ENCODE data around the gene POLD3.

Gene POLD3, protein sequence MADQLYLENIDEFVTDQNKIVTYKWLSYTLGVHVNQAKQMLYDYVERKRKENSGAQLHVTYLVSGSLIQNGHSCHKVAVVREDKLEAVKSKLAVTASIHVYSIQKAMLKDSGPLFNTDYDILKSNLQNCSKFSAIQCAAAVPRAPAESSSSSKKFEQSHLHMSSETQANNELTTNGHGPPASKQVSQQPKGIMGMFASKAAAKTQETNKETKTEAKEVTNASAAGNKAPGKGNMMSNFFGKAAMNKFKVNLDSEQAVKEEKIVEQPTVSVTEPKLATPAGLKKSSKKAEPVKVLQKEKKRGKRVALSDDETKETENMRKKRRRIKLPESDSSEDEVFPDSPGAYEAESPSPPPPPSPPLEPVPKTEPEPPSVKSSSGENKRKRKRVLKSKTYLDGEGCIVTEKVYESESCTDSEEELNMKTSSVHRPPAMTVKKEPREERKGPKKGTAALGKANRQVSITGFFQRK

DNA sequence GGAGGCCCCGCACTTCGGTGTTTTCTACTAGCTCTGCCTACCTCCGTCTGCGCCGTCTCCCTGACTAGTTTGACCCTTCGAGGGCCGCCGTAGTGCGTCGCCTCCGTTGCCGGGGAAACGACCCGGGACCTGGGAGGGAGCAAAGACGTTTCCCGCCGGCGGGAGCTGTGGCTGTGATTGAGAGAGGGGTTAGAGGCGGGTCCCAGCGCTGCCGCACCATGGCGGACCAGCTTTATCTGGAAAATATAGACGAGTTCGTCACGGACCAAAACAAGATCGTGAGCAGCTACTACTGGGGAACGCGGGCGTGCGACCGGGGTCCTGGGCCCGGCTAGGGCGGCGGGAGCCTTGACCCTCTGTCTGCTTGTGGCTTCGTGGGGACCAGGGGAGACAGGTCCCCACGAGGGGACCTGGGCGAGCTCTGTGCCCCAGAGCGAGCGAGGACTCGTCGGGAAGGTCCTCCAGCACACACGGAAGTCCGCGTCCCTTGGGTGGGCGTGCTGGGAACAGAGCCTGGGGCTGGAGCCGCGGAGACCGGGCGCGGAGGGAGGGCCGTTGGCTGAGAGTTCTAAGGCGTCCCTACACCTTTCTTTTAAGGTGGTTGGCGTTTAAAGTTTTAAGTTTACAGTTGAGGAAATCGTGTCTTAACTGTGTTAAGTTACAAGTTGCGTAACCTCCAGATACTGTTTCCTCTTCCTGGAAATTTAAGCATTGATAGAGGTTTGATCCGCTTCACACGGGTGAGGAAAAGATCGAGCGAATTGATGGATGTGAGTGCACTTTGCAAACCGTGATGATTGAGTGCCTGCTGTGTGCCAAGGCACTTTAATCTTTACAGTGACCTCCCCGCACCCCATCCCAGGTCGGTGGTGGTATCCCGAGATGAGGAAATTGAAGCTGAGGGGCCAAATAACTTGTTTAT is at the start of gene POLD3:
POLD3 (plus strand) TSS at position 142 of the 922 bp plus-strand sequence; CDS start at position 219, 77 bp downstream.
- DNase-seq (ENCODE audit: low read depth in 1 of 2, low spot score in 1 of 2): peak; percentile 69 to 94
- in situ Hi-C loops (cut with HindIII; ENCODE audit: low pct_unique_long_range_greater_than_20kb, low sequenced_read_pairs): no loop called here
- TF ChIP-seq JUND (IDR thresholded peaks at IDR 0.05; ENCODE audit: low read depth): no peak

DNA sequence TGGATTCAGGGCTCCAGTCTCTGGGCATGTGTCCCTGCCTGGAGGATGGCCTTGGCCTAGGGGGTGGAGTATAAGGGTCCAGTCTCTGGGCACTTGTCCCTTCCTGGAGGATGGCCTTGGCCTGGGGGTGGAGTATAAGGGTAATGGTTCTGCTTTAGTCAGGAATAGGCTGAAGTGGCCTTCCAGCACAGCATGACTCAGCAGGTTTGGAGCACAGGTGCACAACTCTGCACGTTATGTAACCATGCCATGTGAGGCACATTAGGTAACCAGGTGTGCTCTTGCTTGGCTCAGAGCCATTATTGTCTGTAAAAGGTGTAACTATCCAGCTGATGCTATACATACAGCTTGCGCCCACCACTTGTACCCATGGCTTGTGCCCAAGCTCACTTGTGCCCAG is 48.4 kb upstream of the POLD3 start:
- no peak for TF ChIP-seq JUND (IDR thresholded peaks at IDR 0.05; ENCODE audit: low read depth)
- in situ Hi-C loops (cut with HindIII; ENCODE audit: low pct_unique_long_range_greater_than_20kb, low sequenced_read_pairs): no loop called here
- DNase-seq (ENCODE audit: low read depth in 1 of 2, low spot score in 1 of 2): peak in 1 of 2 experiments; percentile 65

DNA sequence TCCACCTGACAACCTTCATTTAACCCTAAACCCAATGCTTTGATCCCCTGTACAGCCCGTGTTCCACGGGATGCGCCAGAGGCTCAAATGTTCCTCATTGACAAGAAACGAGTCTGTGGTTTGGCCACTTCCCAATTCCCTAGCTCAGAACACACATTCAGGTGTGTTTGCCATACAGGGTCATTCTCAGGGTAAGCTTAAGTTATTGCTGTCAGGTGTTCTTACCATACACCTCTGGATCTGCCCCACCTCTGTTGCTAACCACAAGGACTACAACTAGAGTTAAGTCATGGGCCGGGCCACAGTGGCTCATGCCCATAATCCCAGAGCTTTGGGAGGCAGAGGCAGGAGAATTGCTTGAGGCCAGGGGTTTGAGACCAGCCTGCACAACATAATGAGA is 45.6 kb upstream of the POLD3 start:
- DNase-seq (ENCODE audit: low read depth in 1 of 2, low spot score in 1 of 2): peak; percentile 11 to 98
- no peak for TF ChIP-seq JUND (IDR thresholded peaks at IDR 0.05; ENCODE audit: low read depth)
- in situ Hi-C loops (cut with HindIII; ENCODE audit: low pct_unique_long_range_greater_than_20kb, low sequenced_read_pairs): no loop called here

DNA sequence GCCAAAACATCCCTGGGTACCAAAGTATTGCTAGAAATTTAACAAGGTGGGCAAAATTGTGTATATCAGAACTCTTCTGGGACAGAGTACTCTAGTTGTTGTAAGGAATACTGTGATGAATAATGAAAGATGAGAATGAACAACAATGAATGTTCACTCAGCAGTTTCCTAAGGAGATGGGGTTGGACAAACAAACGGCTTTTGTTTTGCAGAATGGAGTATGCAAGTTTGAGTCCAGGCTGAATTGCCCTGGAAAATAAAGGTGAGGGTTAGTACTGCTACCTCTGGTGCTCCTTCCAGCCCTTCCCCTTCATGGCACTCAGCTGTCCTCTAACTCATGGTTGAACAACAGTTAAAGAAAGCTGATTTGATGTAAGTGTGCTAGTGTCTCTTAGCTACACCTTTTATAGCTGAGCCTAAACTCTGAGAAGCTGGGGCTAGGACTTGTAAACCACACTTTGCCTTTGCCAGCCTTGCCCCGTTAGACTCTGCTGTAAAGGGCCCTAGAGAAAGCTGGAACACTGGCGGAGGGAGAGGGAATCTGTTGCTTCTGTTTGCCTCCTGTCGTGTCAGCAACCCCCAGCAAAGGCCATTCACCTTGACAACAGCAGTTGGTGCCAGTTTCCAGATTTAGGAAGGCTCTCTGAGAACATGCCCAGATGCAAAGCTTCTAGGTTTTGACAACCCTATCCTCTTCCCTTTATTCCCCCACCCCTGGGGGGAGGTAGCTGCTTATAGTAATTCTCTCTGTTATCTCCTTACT is 41.2 kb upstream of the POLD3 start:
- DNase-seq (ENCODE audit: low read depth in 1 of 2, low spot score in 1 of 2): no peak
- TF ChIP-seq JUND (IDR thresholded peaks at IDR 0.05; ENCODE audit: low read depth): no peak
- in situ Hi-C loops (cut with HindIII; ENCODE audit: low pct_unique_long_range_greater_than_20kb, low sequenced_read_pairs): no loop called here

DNA sequence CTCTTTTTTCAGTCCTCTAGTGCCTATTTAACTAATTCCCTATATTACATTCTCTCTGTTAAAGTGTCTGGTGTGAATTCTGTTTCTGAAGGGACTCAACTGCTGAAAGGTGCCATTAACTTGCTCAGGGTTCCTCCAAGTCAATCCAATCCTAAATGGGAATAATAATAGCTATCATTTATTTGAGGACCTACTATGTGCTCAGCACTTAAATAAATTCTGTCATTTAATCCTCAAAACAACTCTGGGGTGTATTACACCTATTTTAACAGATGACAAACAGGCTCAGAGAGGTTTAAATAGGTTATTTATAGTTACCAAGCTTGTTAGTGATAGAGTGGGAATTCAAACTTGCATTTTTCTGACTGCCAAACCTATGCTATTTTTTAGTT is 40.6 kb upstream of the POLD3 start:
- TF ChIP-seq JUND (IDR thresholded peaks at IDR 0.05; ENCODE audit: low read depth): no peak
- no peak for DNase-seq (ENCODE audit: low read depth in 1 of 2, low spot score in 1 of 2)
- in situ Hi-C loops (cut with HindIII; ENCODE audit: low pct_unique_long_range_greater_than_20kb, low sequenced_read_pairs): no loop called here

DNA sequence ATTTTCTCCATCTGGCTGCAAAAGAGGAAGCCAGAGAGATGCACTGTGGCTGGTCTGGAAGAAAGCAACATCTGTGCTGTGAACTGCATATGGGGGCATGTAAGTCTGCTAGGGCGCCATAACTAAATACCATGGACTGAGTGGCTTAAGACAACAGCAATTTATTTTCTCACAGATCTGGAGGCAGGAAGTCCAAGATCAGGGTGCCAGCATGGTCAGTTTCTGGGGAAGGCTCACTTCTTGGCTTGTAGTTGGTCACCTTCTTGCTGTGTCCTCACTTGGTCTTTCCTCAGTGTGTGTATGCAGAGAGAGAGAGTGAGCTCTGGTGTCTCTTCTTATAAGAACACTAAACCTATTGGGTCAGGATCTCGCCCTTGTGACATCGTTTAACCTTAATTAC is 34.9 kb upstream of the POLD3 start:
- in situ Hi-C loops (cut with HindIII; ENCODE audit: low pct_unique_long_range_greater_than_20kb, low sequenced_read_pairs): no loop called here
- TF ChIP-seq JUND (IDR thresholded peaks at IDR 0.05; ENCODE audit: low read depth): no peak
- no peak for DNase-seq (ENCODE audit: low read depth in 1 of 2, low spot score in 1 of 2)

DNA sequence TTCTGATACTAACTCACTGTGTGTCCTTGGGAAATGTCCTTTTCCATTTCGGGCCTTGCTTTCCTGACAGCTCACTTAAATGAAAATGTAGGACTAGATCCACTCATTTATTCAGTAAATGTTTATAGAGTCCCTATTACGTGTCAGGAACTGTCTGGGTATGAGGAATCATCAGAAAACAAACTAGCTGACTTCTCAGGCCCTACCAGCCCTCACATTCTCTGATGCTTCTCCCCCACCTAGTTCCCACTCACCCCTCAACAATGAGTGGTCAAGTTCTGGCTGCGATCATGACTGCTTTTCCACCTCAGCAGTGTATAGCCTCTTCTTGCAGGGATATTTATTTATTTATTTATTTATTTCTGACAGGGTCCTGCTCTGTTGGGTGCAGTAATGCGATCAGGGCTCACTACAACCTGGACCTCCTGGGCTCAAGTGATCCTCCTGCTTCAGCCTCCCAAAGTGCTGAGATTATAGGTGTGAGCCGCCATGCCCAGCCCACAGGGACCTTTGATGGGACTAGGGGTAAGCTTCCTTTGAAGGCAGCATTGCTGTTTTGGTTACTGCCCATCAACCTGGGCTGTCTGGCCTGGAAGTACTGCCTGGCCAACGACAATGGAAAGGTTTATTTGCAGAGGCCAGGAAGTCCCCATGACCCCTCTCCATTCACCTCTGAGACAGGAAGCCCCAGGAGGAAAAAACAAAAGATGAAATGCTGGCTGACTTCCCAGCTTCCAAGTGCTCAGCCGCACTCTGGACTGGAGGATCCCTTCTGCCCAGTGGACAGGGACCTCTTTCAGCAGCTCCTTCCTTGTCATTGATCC is 33.1 kb upstream of the POLD3 start:
- in situ Hi-C loops (cut with HindIII; ENCODE audit: low pct_unique_long_range_greater_than_20kb, low sequenced_read_pairs): no loop called here
- no peak for DNase-seq (ENCODE audit: low read depth in 1 of 2, low spot score in 1 of 2)
- TF ChIP-seq JUND (IDR thresholded peaks at IDR 0.05; ENCODE audit: low read depth): no peak

DNA sequence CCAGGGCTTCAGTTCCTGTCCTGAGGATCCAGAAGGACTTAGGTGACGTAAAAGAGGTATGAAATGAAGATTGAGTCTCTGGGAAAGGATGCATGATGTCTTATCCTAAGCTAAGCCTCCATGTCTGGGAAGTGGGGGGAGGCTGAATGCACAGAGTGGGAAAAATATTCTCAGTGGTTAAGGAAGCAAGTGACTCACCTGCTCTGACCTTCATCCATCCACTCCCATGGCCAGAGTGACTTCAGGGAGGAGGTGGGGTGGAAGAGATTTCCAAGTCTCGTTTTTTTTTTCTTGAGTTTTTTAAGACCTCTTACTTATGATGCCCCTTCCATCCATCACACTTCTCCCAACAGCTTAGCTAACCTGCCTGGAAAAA is 32.5 kb upstream of the POLD3 start:
- in situ Hi-C loops (cut with HindIII; ENCODE audit: low pct_unique_long_range_greater_than_20kb, low sequenced_read_pairs): no loop called here
- DNase-seq (ENCODE audit: low read depth in 1 of 2, low spot score in 1 of 2): no peak
- no peak for TF ChIP-seq JUND (IDR thresholded peaks at IDR 0.05; ENCODE audit: low read depth)

DNA sequence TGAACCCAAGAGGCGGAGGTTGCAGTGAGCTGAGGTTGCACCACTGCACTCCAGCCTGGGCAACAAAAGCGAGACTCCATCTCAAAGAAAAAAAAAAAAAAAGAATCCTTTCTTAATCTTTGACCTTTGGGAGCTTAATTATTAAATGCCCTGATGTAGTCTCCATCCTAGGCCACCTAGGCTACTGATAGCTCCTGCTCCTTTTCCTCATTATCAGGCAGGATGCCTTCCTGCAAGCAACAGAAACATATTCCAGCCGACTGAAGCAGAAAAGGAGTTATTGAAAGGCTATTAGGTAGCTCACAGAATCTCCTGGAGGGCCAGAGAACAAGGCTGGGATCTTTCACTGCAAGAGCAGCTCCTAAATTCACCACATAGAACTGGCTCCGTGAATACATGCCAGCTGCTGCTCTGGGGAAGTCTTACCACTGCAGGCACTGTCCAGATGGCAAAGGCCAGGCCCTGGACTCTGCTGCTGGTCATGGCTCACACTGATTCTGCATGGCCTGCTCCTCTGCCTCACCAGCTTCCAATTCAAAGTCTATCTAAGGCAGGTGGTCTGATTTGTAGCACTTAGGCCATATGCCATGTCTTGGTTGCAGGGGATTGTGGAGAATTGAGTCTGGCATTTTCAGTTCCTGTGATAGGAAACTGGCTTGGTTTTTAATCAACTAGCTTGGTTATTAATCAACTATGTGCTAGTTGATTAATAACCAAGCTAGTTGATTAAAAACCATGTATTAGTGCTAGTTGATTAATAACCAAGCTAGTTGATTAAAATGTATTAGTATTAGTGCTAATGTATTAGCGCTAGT is 26.0 kb upstream of the POLD3 start:
- no peak for TF ChIP-seq JUND (IDR thresholded peaks at IDR 0.05; ENCODE audit: low read depth)
- no peak for DNase-seq (ENCODE audit: low read depth in 1 of 2, low spot score in 1 of 2)
- in situ Hi-C loops (cut with HindIII; ENCODE audit: low pct_unique_long_range_greater_than_20kb, low sequenced_read_pairs): no loop called here

DNA sequence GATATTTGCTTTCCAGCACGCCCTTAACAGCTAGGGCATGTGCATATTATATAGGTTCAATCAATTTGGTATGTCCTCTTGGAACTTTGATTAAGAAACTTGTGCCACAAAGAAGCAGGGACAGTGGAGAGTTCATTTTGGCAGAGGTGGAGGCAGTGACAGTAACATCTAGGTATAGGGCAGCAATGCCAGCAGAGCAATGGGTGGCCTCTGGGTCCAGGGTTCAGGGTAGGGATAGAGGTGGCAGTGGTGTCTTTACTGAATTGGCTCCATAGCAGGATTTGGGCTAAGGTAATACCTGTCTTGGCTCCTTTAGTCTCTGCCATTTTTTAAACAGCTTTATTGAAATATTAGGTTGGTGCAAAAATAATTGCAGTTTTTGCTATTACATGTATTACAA is 24.4 kb upstream of the POLD3 start:
- in situ Hi-C loops (cut with HindIII; ENCODE audit: low pct_unique_long_range_greater_than_20kb, low sequenced_read_pairs): no loop called here
- DNase-seq (ENCODE audit: low read depth in 1 of 2, low spot score in 1 of 2): no peak
- no peak for TF ChIP-seq JUND (IDR thresholded peaks at IDR 0.05; ENCODE audit: low read depth)

Measured in T47D (cell line).